HG02642 (cell line): ENCODE measurements around the gene FYB1.
A peak's percentile ranks its signal among the peaks of the same experiment; 100 is the strongest.
"Not testable (repeated sequence)": the region's sequence is repeated elsewhere in the genome, so short reads cannot be mapped to it uniquely, and the experiment has no call there.

Experiments used
- ATAC-seq: cut with Tn5 transposase; IDR thresholded peaks from one replicate; pipeline ENCODE4 v1.9.1; 2021; ENCODE audit warnings: mild to moderate bottlenecking; ENCODE audit not compliant: unreplicated experiment, poor library complexity

The FYB1 gene

GRCh38 chr5:39231705-39232525 lies 12.6 kb upstream of the FYB1 start:
- no peak for ATAC-seq

GRCh38 chr5:39228596-39228995 lies 9.2 kb upstream of the FYB1 start:
- no peak for ATAC-seq

- no peak for ATAC-seq
These were observed 7.2 kb upstream of the FYB1 start for GRCh38 chr5:39226558-39226957.

GRCh38 chr5:39226100-39226451 lies 6.7 kb upstream of the FYB1 start:
- no peak for ATAC-seq

- ATAC-seq: no peak
These were observed 6.2 kb upstream of the FYB1 start for GRCh38 chr5:39225405-39226099.

GRCh38 chr5:39224196-39224761 lies 4.9 kb upstream of the FYB1 start:
- ATAC-seq: no peak

- ATAC-seq: no peak
These were observed 4.3 kb upstream of the FYB1 start for GRCh38 chr5:39223565-39224156.

GRCh38 chr5:39221671-39222070 lies 2.3 kb upstream of the FYB1 start:
- not testable (repeated sequence) for ATAC-seq

- no peak for ATAC-seq
These were observed 1.1 kb upstream of the FYB1 start for GRCh38 chr5:39220280-39221030.

- no peak for ATAC-seq
These were observed 621 bp downstream of the FYB1 start for GRCh38 chr5:39218482-39219402.

- peak; percentile 93 for ATAC-seq
These were observed 1.7 kb downstream of the FYB1 start for GRCh38 chr5:39217365-39218281.

GRCh38 chr5:39216631-39217030 lies 2.7 kb downstream of the FYB1 start:
- no peak for ATAC-seq

GRCh38 chr5:39215857-39216256 lies 3.5 kb downstream of the FYB1 start:
- ATAC-seq: no peak

- no peak for ATAC-seq
These were observed 4.3 kb downstream of the FYB1 start for GRCh38 chr5:39214912-39215709.

- ATAC-seq: no peak
These were observed 5.7 kb downstream of the FYB1 start for GRCh38 chr5:39213447-39214207.

GRCh38 chr5:39211773-39212172 lies 7.6 kb downstream of the FYB1 start:
- no peak for ATAC-seq

GRCh38 chr5:39209924-39210323 lies 9.4 kb downstream of the FYB1 start:
- ATAC-seq: no peak
